Keratinocyte (primary cell): ENCODE results near the gene MPND. TPM values are rescaled to one million over a fixed set of nuclear protein-coding genes. Genes with fewer than 3 reads are reported as not detected.
"Not testable (repeated sequence)": the region's sequence is repeated elsewhere in the genome, so short reads cannot be mapped to it uniquely, and the experiment has no call there.

Experiments used
- DNase-seq: peaks from one replicate; pipeline ENCODE4 v3.0.0-alpha.2; 2011; ENCODE audit warnings: low read depth, missing footprints, low spot score
- FAIRE-seq: peaks from 2 replicates; lab custom pipeline; 2011; peaks lifted over from hg19 to GRCh38; lab: Jason Lieb, UNC
- H2AFZ ChIP-seq: 2 replicates; pipeline ENCODE4 v1.6.0; 2012; ENCODE audit warnings: low read length, control low read depth, inconsistent platforms; ENCODE audit not compliant: control insufficient read depth
- H3K27ac ChIP-seq: 2 replicates; pipeline ENCODE4 v1.5.1; 2011; ENCODE audit warnings: low read length; ENCODE audit not compliant: control insufficient read depth, insufficient read depth
- H3K27me3 ChIP-seq: 3 replicates; pipeline ENCODE4 v1.6.0; 2011; ENCODE audit warnings: low read length; ENCODE audit not compliant: control insufficient read depth, insufficient read depth; ENCODE audit errors: extremely low read depth
- H3K36me3 ChIP-seq, 2 experiments: 2 replicates in 1 of 2; 3 replicates in 1 of 2; pipeline ENCODE4 v1.5.1; 2011; ENCODE audit warnings: low read length in 2 of 2, mild to moderate bottlenecking in 1 of 2; ENCODE audit not compliant: control insufficient read depth in 2 of 2, insufficient read depth in 2 of 2; ENCODE audit errors: extremely low read depth in 1 of 2
- H3K4me1 ChIP-seq: 3 replicates; pipeline ENCODE4 v1.5.1; 2011; ENCODE audit warnings: low read length; ENCODE audit not compliant: control insufficient read depth, insufficient read depth; ENCODE audit errors: extremely low read depth
- H3K4me2 ChIP-seq: 3 replicates; pipeline ENCODE4 v1.6.0; 2011; ENCODE audit warnings: low read depth, low read length; ENCODE audit not compliant: control insufficient read depth, insufficient read depth; ENCODE audit errors: extremely low read depth
- H3K4me3 ChIP-seq, 3 experiments: fragments of 200-600 bp in 1 of 3; sonication (generic) in 1 of 3; 2 replicates in 2 of 3; 3 replicates in 1 of 3; pipeline ENCODE4 v1.5.1; 2011 to 2016; ENCODE audit warnings: low read length in 3 of 3, mild to moderate bottlenecking in 3 of 3, control low read depth in 2 of 3, inconsistent platforms in 1 of 3, low read depth in 1 of 3, mixed read lengths in 1 of 3, mixed run types in 1 of 3, moderate library complexity in 1 of 3; ENCODE audit not compliant: control insufficient read depth in 2 of 3, insufficient read depth in 2 of 3; ENCODE audit errors: extremely low read depth in 1 of 3
- H3K79me2 ChIP-seq: 2 replicates; pipeline ENCODE4 v1.6.0; 2012; ENCODE audit warnings: low read length; ENCODE audit not compliant: control insufficient read depth, insufficient read depth
- H3K9ac ChIP-seq: 3 replicates; pipeline ENCODE4 v1.6.0; 2011; ENCODE audit warnings: low read length; ENCODE audit not compliant: control insufficient read depth, insufficient read depth; ENCODE audit errors: extremely low read depth
- H3K9me1 ChIP-seq: 3 replicates; pipeline ENCODE4 v1.6.0; 2011; ENCODE audit warnings: low read length; ENCODE audit not compliant: control insufficient read depth, insufficient read depth; ENCODE audit errors: extremely low read depth
- H3K9me3 ChIP-seq: 2 replicates; pipeline ENCODE4 v1.5.1; 2012; ENCODE audit warnings: low read depth, low read length; ENCODE audit not compliant: control insufficient read depth
- H4K20me1 ChIP-seq: 3 replicates; pipeline ENCODE4 v1.6.0; 2011; ENCODE audit warnings: low read length; ENCODE audit not compliant: control insufficient read depth, insufficient read depth; ENCODE audit errors: extremely low read depth
- EZH2 ChIP-seq: IDR thresholded peaks from one replicate; pipeline ENCODE4 v1.6.1; 2012; ENCODE audit warnings: inconsistent platforms, mild to moderate bottlenecking, low read length, moderate library complexity
- dilution Hi-C: fragments of 300-500 bp; cut with MboI; formaldehyde crosslinking; loops from one replicate; pipeline ENCODE4 v1.7.0; 2020; ENCODE audit warnings: low sequenced_read_pairs; ENCODE audit not compliant: extremely low pct_ligation_motif_present
- polyA plus RNA-seq, 5 experiments: library from polyadenylated mRNA; depleted of rRNA in 3 of 5; stranded (reverse) in 3 of 5; stranded (forward) in 1 of 5; unstranded in 1 of 5; fragments of >200 nt; gene quantifications; 1 replicate in 1 of 5; 2 replicates in 3 of 5; 3 replicates in 1 of 5; pipeline versions ENCODE4 v1.2.1 to v1.2.3, GENCODE V29; 2011 to 2012; ENCODE audit warnings: missing spikeins in 2 of 5, low read depth in 1 of 5, low replicate concordance in 1 of 5
- TF ChIP-seq, protein P1 (sequence below), 3 experiments: IDR thresholded peaks in 1 of 3; conservative IDR thresholded peaks in 1 of 3; optimal IDR thresholded peaks in 1 of 3; 2 replicates in 2 of 3; 3 replicates in 1 of 3; pipeline versions ENCODE3 to v1.5.1; 2011; ENCODE audit warnings: low read length in 3 of 3, mild to moderate bottlenecking in 3 of 3, moderate library complexity in 2 of 3, control low read depth in 1 of 3, inconsistent platforms in 1 of 3; ENCODE audit not compliant: insufficient read depth in 2 of 3; ENCODE audit errors: extremely low read depth in 1 of 3

MPND gene
- polyA plus RNA-seq, 1 donor (not counting 4 experiments of a cell fraction or from before 2014, with no cell fraction given): 4.2 TPM

DNA sequence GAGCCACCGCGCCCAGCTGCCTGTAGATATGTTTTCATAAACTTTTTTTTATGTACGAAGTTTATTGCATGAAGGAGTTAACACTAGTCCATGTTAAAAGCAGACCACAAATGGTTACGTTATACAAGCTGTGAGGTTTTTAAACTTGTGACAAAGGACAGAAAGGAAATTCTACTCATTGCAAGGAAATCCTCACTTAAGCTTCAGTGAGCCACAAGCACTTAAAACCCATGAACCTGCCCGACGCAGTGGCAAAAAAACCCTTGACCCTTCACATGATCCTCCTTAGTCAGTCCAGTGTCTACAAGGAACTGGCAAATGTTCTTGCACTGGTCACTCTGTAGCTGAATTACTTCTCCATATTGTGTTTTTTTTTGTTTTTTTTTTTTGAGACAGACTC is 4.2 kb downstream of the MPND start:
- no peak for FAIRE-seq
- no peaks in the 10 kb centered on the region for H3K27me3 ChIP-seq
- peaks cover 0 to 2% of the 10 kb centered on the region in 2 experiments for H3K36me3 ChIP-seq
- no peaks in the 10 kb centered on the region for H3K9me1 ChIP-seq
- no peaks in the 10 kb centered on the region for H3K9me3 ChIP-seq
- no peak overlapping the region for H3K27ac ChIP-seq
- no peak overlapping the region for H2AFZ ChIP-seq
- H3K4me3 ChIP-seq: no peak overlapping the region
- TF ChIP-seq, protein P1, sequence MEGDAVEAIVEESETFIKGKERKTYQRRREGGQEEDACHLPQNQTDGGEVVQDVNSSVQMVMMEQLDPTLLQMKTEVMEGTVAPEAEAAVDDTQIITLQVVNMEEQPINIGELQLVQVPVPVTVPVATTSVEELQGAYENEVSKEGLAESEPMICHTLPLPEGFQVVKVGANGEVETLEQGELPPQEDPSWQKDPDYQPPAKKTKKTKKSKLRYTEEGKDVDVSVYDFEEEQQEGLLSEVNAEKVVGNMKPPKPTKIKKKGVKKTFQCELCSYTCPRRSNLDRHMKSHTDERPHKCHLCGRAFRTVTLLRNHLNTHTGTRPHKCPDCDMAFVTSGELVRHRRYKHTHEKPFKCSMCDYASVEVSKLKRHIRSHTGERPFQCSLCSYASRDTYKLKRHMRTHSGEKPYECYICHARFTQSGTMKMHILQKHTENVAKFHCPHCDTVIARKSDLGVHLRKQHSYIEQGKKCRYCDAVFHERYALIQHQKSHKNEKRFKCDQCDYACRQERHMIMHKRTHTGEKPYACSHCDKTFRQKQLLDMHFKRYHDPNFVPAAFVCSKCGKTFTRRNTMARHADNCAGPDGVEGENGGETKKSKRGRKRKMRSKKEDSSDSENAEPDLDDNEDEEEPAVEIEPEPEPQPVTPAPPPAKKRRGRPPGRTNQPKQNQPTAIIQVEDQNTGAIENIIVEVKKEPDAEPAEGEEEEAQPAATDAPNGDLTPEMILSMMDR (optimal IDR thresholded peaks at IDR 0.05 in 1 of 3, IDR thresholded peaks at IDR 0.05 in 1 of 3, conservative IDR thresholded peaks at IDR 0.05 in 1 of 3; ENCODE audit: extremely low read depth in 1 of 3, insufficient read depth in 2 of 3, low read length in 3 of 3): no peak
- no peak for TF ChIP-seq EZH2
- H3K4me2 ChIP-seq: no peak overlapping the region
- no peak for DNase-seq
- no peaks in the 10 kb centered on the region for H4K20me1 ChIP-seq
- dilution Hi-C loops: no loop called here
- no peak overlapping the region for H3K9ac ChIP-seq
- H3K79me2 ChIP-seq: no peaks in the 10 kb centered on the region
- peaks cover 10% of the 10 kb centered on the region for H3K4me1 ChIP-seq

DNA sequence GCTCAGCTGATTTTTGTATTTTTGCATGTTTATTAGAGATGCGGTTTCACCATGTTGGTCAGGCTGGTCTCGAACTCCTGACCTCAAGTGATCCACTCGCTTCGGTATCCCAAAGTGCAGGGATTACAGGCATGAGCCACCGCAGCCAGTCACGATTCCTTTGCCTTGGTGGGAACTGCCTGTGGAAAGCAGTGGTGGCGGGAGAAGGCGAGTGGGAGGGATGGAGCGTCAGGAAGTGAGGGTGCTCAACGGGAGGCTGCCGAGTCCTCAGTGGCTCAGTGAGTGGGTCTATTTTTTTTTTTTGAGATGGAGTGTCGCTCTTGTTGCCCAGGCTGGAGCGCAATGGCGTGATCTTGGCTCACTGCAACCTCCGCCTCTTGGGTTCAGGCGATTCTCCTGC is 5.9 kb downstream of the MPND start:
- H3K9ac ChIP-seq, H3K27me3 ChIP-seq, H3K4me2 ChIP-seq, H3K9me3 ChIP-seq, FAIRE-seq, DNase-seq, H4K20me1 ChIP-seq, H2AFZ ChIP-seq, dilution Hi-C loops, H3K4me1 ChIP-seq, H3K27ac ChIP-seq, H3K9me1 ChIP-seq, H3K4me3 ChIP-seq, H3K79me2 ChIP-seq, H3K36me3 ChIP-seq: not testable (repeated sequence)

DNA sequence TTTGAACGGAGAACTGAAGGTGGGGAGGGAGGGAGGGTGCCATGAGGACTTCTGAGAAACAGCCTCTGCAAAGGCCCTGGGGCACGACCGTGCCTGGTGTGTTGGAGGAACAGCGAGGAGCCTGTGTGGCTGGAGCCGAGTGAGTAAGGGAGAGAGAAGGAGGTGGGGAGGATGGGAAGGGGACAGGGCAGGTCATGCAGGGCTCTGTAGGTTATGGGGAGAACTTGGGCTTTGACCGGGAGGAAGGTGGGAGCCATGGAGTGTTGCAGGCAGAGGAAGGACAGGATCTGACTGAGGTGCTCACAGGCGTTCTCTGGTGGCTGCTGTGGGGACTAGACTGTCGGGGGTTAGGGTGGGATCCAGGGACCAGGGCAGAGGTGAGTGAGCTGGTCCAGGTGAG is 6.7 kb downstream of the MPND start:
- H3K4me1 ChIP-seq: no peaks in the 10 kb centered on the region
- no peak overlapping the region for H3K9ac ChIP-seq
- dilution Hi-C loops: no loop called here
- H4K20me1 ChIP-seq: no peaks in the 10 kb centered on the region
- no peaks in the 10 kb centered on the region for H3K9me3 ChIP-seq
- H3K27ac ChIP-seq: no peak overlapping the region
- DNase-seq (no peak), FAIRE-seq (no peak)
- no peak overlapping the region for H3K4me2 ChIP-seq
- no peak overlapping the region for H2AFZ ChIP-seq
- no peaks in the 10 kb centered on the region for H3K9me1 ChIP-seq
- no peaks in the 10 kb centered on the region for H3K27me3 ChIP-seq
- no peaks in the 10 kb centered on the region for H3K79me2 ChIP-seq
- no peak overlapping the region for H3K4me3 ChIP-seq
- TF ChIP-seq, protein P1 (optimal IDR thresholded peaks at IDR 0.05 in 1 of 3, IDR thresholded peaks at IDR 0.05 in 1 of 3, conservative IDR thresholded peaks at IDR 0.05 in 1 of 3; ENCODE audit: extremely low read depth in 1 of 3, insufficient read depth in 2 of 3, low read length in 3 of 3): no peak
- TF ChIP-seq EZH2: no peak
- peaks cover 0 to 2% of the 10 kb centered on the region in 2 experiments for H3K36me3 ChIP-seq
